Brain microvascular endothelial cell (primary cell): ENCODE results near the gene PSEN1.
"Not testable (repeated sequence)": the region's sequence is repeated elsewhere in the genome, so short reads cannot be mapped to it uniquely, and the experiment has no call there.

ENCODE experiments used
- DNase-seq: peaks from one replicate; pipeline ENCODE4 v3.0.0-alpha.2; 2020
- H3K27ac ChIP-seq: fragments of 250-450 bp; sonication (Bioruptor Pico); 2 replicates; pipeline ENCODE4 v1.5.1; 2020; ENCODE audit warnings: mild to moderate bottlenecking, moderate library complexity
- H3K27me3 ChIP-seq: fragments of 250-450 bp; sonication (Bioruptor Pico); replicated peaks from 2 replicates; pipeline ENCODE4 v1.5.1; 2020; ENCODE audit warnings: mild to moderate bottlenecking
- H3K36me3 ChIP-seq: fragments of 250-450 bp; sonication (Bioruptor Pico); replicated peaks from 2 replicates; pipeline ENCODE4 v1.5.1; 2020; ENCODE audit warnings: mild to moderate bottlenecking
- H3K4me3 ChIP-seq: 2 replicates; pipeline ENCODE4 v1.5.1; 2011; ENCODE audit warnings: low read depth, mild to moderate bottlenecking, control low read depth, low read length, moderate library complexity
- in situ Hi-C: cut with HindIII; loops from 2 replicates; pipeline ENCODE4 v1.10.0; 2017; ENCODE audit warnings: low sequenced_read_pairs, low pct_ligation_motif_present
- TF ChIP-seq, protein P1 (sequence below): IDR thresholded peaks from 2 replicates; pipeline ENCODE4 v1.5.1; 2011; ENCODE audit warnings: low read depth, mild to moderate bottlenecking, moderate library complexity, low read length, control low read depth, inconsistent platforms; ENCODE audit errors: missing control alignments

PSEN1 gene

DNA sequence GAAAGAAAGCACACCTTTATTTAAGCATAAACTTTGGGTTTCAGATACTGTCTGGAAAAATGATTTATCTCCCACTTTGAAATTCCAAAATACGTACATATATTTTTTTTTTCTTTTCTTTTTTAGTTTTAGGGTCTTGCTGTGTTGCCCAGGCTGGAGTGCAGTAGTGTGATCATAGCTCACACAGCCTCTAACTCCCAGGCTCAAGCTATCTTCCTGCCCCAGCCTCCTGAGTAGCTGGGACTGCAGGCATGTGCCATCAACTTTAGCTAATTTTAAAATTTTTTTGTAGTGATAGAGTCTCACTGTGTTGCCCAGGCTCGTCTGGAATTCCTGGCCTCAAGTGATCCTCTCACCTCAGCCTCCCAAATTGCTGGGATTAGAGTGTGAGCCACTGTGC, 55.1 kb downstream of the PSEN1 start:
- no peak overlapping the region for H3K27ac ChIP-seq
- TF ChIP-seq, protein P1, sequence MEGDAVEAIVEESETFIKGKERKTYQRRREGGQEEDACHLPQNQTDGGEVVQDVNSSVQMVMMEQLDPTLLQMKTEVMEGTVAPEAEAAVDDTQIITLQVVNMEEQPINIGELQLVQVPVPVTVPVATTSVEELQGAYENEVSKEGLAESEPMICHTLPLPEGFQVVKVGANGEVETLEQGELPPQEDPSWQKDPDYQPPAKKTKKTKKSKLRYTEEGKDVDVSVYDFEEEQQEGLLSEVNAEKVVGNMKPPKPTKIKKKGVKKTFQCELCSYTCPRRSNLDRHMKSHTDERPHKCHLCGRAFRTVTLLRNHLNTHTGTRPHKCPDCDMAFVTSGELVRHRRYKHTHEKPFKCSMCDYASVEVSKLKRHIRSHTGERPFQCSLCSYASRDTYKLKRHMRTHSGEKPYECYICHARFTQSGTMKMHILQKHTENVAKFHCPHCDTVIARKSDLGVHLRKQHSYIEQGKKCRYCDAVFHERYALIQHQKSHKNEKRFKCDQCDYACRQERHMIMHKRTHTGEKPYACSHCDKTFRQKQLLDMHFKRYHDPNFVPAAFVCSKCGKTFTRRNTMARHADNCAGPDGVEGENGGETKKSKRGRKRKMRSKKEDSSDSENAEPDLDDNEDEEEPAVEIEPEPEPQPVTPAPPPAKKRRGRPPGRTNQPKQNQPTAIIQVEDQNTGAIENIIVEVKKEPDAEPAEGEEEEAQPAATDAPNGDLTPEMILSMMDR: no peak
- H3K4me3 ChIP-seq: no peak overlapping the region
- H3K36me3 ChIP-seq: peaks cover 39% of the 10 kb centered on the region
- H3K27me3 ChIP-seq: no peaks in the 10 kb centered on the region
- in situ Hi-C loops: loop anchor here (25.0 kb wide), 1 partner anchor 271 kb away; the partner anchor contains the start of gene NUMB
- no peak for DNase-seq

DNA sequence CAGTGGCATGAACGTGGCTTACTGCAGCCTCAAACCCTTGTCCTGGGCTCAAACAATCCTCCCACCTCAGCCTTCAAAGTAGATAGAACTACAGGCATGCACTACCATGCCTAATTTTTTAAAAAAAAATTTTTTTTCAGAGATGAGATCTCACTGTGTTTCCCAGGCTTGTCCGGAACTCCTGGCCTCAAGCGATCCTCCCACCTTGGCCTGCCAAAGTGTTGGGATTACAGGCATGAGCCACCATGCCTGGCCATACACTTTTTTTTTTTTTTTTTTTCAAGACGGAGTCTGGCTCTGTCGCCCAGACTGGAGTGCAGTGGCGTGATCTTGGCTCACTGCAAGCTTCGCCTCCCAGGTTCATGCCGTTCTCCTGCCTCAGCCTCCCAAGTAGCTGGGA, 58.0 kb downstream of the PSEN1 start:
- not testable (repeated sequence) for H3K27me3 ChIP-seq, H3K27ac ChIP-seq, H3K4me3 ChIP-seq, DNase-seq
- peaks cover 38% of the 10 kb centered on the region for H3K36me3 ChIP-seq
- in situ Hi-C loops: loop anchor here (25.0 kb wide), 1 partner anchor 268 kb away; the partner anchor contains the start of gene NUMB

DNA sequence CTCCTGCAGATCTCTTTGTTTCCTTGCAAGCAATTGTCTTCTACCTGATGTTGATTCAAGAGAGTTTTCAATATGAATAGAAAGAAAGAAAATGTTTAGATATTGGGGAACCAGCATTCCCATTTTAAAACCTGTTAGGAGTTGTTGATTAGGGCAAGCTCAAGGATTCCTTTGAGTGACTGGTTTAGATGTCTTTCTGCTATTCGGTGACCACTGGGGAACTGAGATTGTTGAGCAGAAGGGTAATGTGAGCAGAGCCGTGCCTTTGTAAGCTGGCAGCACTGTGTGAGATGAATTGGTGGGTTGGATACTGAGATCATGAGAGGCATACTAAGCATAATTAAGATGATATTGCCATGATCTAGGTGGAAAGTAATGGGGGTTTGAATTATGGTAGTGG, 61.9 kb downstream of the PSEN1 start:
- no peak for DNase-seq
- in situ Hi-C loops: loop anchor here (25.0 kb wide), 1 partner anchor 264 kb away; the partner anchor contains the start of gene NUMB
- Histone ChIP-seq H3K36me3 (peaks cover 36% of the 10 kb centered on the region), H3K27ac (no peak overlapping the region), H3K27me3 (no peaks in the 10 kb centered on the region), H3K4me3 (no peak overlapping the region)
- TF ChIP-seq, protein P1: no peak

DNA sequence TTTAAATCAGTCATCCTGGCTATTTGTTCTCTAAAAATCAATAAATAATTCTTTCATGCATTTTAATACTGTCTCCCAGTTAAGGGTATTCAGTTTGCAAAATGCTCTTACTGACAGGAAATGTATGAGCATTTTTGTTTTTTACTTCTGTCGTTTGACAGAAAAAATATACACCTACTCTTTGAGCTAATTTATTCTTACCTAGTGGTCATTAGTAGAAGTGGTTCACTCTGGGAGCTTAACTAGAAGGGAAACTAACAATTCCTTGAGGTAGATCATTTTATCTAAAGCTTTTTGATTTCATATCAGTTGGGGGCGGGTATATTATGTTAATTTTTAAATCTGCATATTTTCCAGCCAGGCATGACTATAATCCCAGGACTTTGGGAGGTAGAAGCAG, 67.2 kb downstream of the PSEN1 start:
- in situ Hi-C loops: no loop called here
- Histone ChIP-seq H3K27me3 (no peaks in the 10 kb centered on the region), H3K36me3 (peaks cover 30% of the 10 kb centered on the region), H3K4me3 (no peak overlapping the region), H3K27ac (no peak overlapping the region)
- TF ChIP-seq, protein P1: no peak
- DNase-seq: no peak

DNA sequence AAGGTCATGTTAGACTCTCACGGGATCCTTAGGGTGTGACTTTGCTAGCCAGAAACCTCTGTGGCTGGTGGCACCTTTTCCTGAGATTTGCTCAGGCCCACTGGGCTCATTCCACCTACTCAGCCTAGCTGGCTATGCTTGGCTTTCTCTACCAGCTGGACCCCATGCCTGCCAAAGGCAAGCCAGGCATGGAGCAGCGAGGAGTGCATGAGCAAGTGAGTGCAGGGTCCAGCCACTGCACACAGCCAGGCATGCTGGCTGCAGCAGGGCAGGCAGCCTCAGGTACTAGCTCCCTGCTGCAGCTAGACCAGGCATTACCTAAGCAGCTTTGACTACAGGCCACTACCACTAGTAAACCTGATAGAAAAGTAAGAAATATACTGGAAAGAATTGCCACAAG, 71.3 kb downstream of the PSEN1 start:
- Histone ChIP-seq H3K27me3 (no peaks in the 10 kb centered on the region), H3K27ac (no peak overlapping the region), H3K4me3 (no peak overlapping the region), H3K36me3 (peaks cover 30% of the 10 kb centered on the region)
- DNase-seq: no peak
- TF ChIP-seq, protein P1: no peak
- in situ Hi-C loops: no loop called here

DNA sequence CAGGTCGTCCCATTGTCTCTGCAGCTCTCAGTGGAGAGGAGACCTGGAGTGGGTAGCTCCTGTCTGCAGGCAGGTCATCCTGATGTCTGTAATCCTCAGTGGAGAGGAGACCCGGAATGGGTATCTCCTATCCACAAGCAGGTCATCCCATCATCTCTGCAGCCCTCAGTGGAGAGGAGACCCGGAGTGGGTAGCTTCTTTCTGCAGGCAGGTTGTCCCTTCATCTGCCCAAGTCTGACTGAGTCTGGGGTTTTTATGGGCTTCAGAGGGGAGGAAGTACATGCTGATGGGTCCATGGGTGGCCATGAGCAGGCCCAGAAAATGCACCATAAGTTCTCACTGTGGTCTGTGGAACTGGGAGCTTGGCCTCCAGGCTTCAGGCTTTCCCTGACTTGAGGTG, 72.1 kb downstream of the PSEN1 start:
- in situ Hi-C loops: no loop called here
- H3K36me3 ChIP-seq: peaks cover 38% of the 10 kb centered on the region
- TF ChIP-seq, protein P1: no peak
- no peak for DNase-seq
- H3K4me3 ChIP-seq: no peak overlapping the region
- no peaks in the 10 kb centered on the region for H3K27me3 ChIP-seq
- H3K27ac ChIP-seq: no peak overlapping the region
